HG02763 (cell line): ENCODE measurements around the gene APMAP.
"Not testable (repeated sequence)": the region's sequence is repeated elsewhere in the genome, so short reads cannot be mapped to it uniquely, and the experiment has no call there.

Experiments used
- ATAC-seq: cut with Tn5 transposase; IDR thresholded peaks from one replicate; pipeline ENCODE4 v1.9.1; 2021; ENCODE audit warnings: mild to moderate bottlenecking, moderate library complexity; ENCODE audit not compliant: unreplicated experiment

APMAP gene

GRCh38 chr20:24954151-24954550 is 38.4 kb downstream of the APMAP start:
- ATAC-seq = no peak

GRCh38 chr20:24953621-24954133 is 38.9 kb downstream of the APMAP start:
- ATAC-seq = no peak

- ATAC-seq = no peak
Observed at GRCh38 chr20:24953209-24953575, 39.4 kb downstream of the APMAP start.

GRCh38 chr20:24952376-24953208 is 40.0 kb downstream of the APMAP start:
- no peak for ATAC-seq

- no peak for ATAC-seq
Observed at GRCh38 chr20:24951536-24952083, 40.9 kb downstream of the APMAP start.

GRCh38 chr20:24950836-24951525 is 41.6 kb downstream of the APMAP start:
- ATAC-seq = no peak

GRCh38 chr20:24950128-24950835 is 42.3 kb downstream of the APMAP start:
- no peak for ATAC-seq

- no peak for ATAC-seq
Observed at GRCh38 chr20:24949756-24950127, 42.8 kb downstream of the APMAP start.

GRCh38 chr20:24948939-24949679 is 43.4 kb downstream of the APMAP start, which contains the start of gene CST7:
Gene CST7, plus strand, starts transcription at chr20:24949269. Its CDS starts 237 bp downstream, at chr20:24949506.
- no peak for ATAC-seq

- ATAC-seq = not testable (repeated sequence)
Observed at GRCh38 chr20:24948396-24948938, 44.1 kb downstream of the APMAP start.

GRCh38 chr20:24946376-24946775 is 46.2 kb downstream of the APMAP start:
- not testable (repeated sequence) for ATAC-seq

- ATAC-seq = no peak
Observed at GRCh38 chr20:24943731-24944130, 48.8 kb downstream of the APMAP start.

- ATAC-seq = no peak
Observed at GRCh38 chr20:24943196-24943595, 49.4 kb downstream of the APMAP start.

GRCh38 chr20:24942679-24943078 is 49.9 kb downstream of the APMAP start:
- ATAC-seq = no peak

GRCh38 chr20:24939036-24939435 is 53.5 kb downstream of the APMAP start:
- ATAC-seq = no peak

- ATAC-seq = no peak
Observed at GRCh38 chr20:24938498-24938897, 54.1 kb downstream of the APMAP start.

- ATAC-seq = no peak
Observed at GRCh38 chr20:24937579-24937978, 55.0 kb downstream of the APMAP start.

GRCh38 chr20:24936526-24937407 is 55.8 kb downstream of the APMAP start:
- ATAC-seq = no peak
